Measurements from ENCODE around the gene NRXN3.

DNA sequence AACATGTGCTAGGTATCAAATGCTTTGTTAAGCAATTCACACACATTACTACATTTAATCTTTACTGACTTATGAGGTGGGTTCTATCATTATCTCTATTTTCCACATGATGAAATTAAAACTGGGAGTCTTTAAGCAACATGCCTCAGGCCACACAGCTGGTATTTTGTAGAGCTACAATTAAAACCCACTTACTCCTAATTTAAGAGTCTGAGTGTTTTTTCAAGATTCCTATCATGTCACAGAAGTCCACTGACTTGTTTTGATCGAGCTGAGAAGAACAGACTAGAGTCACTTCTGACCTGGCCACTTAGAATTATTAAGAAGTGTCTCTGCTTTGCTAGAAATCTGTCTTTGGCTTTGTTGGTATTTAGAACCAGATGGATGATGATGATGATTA is 670.7 kb downstream of the NRXN3 start:
- TF ChIP-seq, protein P1, sequence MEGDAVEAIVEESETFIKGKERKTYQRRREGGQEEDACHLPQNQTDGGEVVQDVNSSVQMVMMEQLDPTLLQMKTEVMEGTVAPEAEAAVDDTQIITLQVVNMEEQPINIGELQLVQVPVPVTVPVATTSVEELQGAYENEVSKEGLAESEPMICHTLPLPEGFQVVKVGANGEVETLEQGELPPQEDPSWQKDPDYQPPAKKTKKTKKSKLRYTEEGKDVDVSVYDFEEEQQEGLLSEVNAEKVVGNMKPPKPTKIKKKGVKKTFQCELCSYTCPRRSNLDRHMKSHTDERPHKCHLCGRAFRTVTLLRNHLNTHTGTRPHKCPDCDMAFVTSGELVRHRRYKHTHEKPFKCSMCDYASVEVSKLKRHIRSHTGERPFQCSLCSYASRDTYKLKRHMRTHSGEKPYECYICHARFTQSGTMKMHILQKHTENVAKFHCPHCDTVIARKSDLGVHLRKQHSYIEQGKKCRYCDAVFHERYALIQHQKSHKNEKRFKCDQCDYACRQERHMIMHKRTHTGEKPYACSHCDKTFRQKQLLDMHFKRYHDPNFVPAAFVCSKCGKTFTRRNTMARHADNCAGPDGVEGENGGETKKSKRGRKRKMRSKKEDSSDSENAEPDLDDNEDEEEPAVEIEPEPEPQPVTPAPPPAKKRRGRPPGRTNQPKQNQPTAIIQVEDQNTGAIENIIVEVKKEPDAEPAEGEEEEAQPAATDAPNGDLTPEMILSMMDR (IDR thresholded peaks at IDR 0.05 in 4 of 5, conservative IDR thresholded peaks at IDR 0.05 in 1 of 5): no peak
- TF ChIP-seq POLR2A (IDR thresholded peaks at IDR 0.05): no peak
